ENCODE results near the gene PLCB4. TPM values are rescaled to one million over a fixed set of nuclear protein-coding genes. Genes with fewer than 3 reads are reported as not detected.

The PLCB4 gene
- total and polyA plus RNA-seq, 2 experiments from 2014 or later, result 6.5 to 16.1 TPM

DNA sequence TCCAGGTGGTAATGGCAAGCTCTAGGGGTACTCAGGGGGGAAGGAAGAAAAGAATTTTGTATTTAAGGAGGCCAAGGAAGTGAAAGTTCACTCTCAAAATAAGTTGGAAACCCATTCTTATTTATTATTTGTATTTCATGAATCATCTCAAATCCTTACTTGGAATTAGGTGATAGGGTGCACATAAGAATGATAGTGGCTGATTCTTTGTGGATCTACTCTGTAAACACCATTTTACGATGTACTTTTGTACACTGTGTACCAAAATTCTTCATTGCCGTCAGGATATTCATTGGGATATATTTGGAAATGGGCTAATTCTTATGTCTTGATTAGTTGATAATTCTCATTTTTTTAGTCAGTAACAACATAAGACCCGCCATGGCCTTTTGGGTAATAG, 266.0 kb downstream of the PLCB4 start (continued):
- TF ChIP-seq, protein P1, sequence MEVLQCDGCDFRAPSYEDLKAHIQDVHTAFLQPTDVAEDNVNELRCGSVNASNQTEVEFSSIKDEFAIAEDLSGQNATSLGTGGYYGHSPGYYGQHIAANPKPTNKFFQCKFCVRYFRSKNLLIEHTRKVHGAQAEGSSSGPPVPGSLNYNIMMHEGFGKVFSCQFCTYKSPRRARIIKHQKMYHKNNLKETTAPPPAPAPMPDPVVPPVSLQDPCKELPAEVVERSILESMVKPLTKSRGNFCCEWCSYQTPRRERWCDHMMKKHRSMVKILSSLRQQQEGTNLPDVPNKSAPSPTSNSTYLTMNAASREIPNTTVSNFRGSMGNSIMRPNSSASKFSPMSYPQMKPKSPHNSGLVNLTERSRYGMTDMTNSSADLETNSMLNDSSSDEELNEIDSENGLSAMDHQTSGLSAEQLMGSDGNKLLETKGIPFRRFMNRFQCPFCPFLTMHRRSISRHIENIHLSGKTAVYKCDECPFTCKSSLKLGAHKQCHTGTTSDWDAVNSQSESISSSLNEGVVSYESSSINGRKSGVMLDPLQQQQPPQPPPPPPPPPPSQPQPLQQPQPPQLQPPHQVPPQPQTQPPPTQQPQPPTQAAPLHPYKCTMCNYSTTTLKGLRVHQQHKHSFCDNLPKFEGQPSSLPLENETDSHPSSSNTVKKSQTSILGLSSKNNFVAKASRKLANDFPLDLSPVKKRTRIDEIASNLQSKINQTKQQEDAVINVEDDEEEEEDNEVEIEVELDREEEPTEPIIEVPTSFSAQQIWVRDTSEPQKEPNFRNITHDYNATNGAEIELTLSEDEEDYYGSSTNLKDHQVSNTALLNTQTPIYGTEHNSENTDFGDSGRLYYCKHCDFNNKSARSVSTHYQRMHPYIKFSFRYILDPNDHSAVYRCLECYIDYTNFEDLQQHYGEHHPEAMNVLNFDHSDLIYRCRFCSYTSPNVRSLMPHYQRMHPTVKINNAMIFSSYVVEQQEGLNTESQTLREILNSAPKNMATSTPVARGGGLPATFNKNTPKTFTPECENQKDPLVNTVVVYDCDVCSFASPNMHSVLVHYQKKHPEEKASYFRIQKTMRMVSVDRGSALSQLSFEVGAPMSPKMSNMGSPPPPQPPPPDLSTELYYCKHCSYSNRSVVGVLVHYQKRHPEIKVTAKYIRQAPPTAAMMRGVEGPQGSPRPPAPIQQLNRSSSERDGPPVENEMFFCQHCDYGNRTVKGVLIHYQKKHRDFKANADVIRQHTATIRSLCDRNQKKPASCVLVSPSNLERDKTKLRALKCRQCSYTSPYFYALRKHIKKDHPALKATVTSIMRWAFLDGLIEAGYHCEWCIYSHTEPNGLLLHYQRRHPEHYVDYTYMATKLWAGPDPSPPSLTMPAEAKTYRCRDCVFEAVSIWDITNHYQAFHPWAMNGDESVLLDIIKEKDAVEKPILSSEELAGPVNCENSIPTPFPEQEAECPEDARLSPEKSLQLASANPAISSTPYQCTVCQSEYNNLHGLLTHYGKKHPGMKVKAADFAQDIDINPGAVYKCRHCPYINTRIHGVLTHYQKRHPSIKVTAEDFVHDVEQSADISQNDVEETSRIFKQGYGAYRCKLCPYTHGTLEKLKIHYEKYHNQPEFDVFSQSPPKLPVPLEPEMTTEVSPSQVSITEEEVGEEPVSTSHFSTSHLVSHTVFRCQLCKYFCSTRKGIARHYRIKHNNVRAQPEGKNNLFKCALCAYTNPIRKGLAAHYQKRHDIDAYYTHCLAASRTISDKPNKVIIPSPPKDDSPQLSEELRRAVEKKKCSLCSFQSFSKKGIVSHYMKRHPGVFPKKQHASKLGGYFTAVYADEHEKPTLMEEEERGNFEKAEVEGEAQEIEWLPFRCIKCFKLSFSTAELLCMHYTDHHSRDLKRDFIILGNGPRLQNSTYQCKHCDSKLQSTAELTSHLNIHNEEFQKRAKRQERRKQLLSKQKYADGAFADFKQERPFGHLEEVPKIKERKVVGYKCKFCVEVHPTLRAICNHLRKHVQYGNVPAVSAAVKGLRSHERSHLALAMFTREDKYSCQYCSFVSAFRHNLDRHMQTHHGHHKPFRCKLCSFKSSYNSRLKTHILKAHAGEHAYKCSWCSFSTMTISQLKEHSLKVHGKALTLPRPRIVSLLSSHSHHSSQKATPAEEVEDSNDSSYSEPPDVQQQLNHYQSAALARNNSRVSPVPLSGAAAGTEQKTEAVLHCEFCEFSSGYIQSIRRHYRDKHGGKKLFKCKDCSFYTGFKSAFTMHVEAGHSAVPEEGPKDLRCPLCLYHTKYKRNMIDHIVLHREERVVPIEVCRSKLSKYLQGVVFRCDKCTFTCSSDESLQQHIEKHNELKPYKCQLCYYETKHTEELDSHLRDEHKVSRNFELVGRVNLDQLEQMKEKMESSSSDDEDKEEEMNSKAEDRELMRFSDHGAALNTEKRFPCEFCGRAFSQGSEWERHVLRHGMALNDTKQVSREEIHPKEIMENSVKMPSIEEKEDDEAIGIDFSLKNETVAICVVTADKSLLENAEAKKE (CRISPR knock-in tag; IDR thresholded peaks at IDR 0.05), result no peak
- no peak for TF ChIP-seq EZH2phosphoT487 (IDR thresholded peaks at IDR 0.05; ENCODE audit: unreplicated experiment)
- TF ChIP-seq CREB1 (CRISPR knock-in tag; IDR thresholded peaks at IDR 0.05; ENCODE audit: low read depth), result no peak
- TF ChIP-seq JUNB (IDR thresholded peaks at IDR 0.05; ENCODE audit: unreplicated experiment), result no peak
- no peak for TF ChIP-seq POLR2AphosphoS5 (IDR thresholded peaks at IDR 0.05; ENCODE audit: low read depth)
- TF ChIP-seq, protein P2, sequence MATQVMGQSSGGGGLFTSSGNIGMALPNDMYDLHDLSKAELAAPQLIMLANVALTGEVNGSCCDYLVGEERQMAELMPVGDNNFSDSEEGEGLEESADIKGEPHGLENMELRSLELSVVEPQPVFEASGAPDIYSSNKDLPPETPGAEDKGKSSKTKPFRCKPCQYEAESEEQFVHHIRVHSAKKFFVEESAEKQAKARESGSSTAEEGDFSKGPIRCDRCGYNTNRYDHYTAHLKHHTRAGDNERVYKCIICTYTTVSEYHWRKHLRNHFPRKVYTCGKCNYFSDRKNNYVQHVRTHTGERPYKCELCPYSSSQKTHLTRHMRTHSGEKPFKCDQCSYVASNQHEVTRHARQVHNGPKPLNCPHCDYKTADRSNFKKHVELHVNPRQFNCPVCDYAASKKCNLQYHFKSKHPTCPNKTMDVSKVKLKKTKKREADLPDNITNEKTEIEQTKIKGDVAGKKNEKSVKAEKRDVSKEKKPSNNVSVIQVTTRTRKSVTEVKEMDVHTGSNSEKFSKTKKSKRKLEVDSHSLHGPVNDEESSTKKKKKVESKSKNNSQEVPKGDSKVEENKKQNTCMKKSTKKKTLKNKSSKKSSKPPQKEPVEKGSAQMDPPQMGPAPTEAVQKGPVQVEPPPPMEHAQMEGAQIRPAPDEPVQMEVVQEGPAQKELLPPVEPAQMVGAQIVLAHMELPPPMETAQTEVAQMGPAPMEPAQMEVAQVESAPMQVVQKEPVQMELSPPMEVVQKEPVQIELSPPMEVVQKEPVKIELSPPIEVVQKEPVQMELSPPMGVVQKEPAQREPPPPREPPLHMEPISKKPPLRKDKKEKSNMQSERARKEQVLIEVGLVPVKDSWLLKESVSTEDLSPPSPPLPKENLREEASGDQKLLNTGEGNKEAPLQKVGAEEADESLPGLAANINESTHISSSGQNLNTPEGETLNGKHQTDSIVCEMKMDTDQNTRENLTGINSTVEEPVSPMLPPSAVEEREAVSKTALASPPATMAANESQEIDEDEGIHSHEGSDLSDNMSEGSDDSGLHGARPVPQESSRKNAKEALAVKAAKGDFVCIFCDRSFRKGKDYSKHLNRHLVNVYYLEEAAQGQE (IDR thresholded peaks at IDR 0.05; ENCODE audit: unreplicated experiment), result no peak

DNA sequence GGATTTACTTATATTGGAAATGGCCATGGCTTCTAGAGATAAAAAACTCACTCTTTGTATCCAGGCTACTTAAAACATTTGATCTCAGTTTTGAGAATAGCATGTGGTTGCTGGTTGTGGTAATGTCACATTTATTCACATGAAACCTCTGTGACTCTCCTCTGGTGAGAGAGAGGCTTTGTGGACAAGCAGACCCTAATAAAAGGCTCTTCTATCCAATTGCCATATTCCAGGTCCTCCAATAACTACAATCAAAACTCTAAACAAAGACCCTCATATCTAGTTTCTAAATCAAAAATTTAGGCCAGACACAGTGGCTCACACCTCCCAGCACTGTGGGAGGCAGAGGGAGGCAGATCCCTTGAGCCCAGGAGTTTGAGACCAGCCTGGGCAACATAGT, 269.2 kb downstream of the PLCB4 start:
- H3K27ac ChIP-seq (ENCODE audit: low read depth), result no peak overlapping the region
- H4K20me1 ChIP-seq (replicated peaks; ENCODE audit: insufficient read depth), result no peaks in the 10 kb centered on the region
- ATAC-seq (no peak), DNase-seq (ENCODE audit: low spot score) (no peak)
- H3K27me3 ChIP-seq (ENCODE audit: insufficient read depth), result no peaks in the 10 kb centered on the region
- no peaks in the 10 kb centered on the region for H3K79me2 ChIP-seq (replicated peaks; ENCODE audit: insufficient read depth)
- Mint-ChIP-seq H3K4me1 (no peaks in the 10 kb centered on the region), H3K27me3 (ENCODE audit: insufficient read depth, low read depth, poor library complexity) (no peaks in the 10 kb centered on the region), H3K4me3 (no peak overlapping the region), H3K27ac (no peak overlapping the region), H3K9me3 (no peaks in the 10 kb centered on the region), H3K36me3 (ENCODE audit: low read depth) (no peaks in the 10 kb centered on the region)
- H2AFZ ChIP-seq, result no peak overlapping the region
- H3K4me1 ChIP-seq (ENCODE audit: insufficient read depth), result peaks cover 2% of the 10 kb centered on the region; the same call in 1 of the 2 replicates
- H3K9me2 ChIP-seq (ENCODE audit: insufficient read depth), result peaks cover 13% of the 10 kb centered on the region; the same call in 1 of the 2 replicates
- no peaks in the 10 kb centered on the region for H3F3A ChIP-seq (replicated peaks; ENCODE audit: low read depth)
- TF ChIP-seq POLR2AphosphoS5 (IDR thresholded peaks at IDR 0.05; ENCODE audit: low read depth) (no peak), CREB1 (CRISPR knock-in tag; IDR thresholded peaks at IDR 0.05; ENCODE audit: low read depth) (no peak), ZNF331 (CRISPR knock-in tag; IDR thresholded peaks at IDR 0.05; ENCODE audit: low read depth) (no peak)
- TF ChIP-seq, protein P3, sequence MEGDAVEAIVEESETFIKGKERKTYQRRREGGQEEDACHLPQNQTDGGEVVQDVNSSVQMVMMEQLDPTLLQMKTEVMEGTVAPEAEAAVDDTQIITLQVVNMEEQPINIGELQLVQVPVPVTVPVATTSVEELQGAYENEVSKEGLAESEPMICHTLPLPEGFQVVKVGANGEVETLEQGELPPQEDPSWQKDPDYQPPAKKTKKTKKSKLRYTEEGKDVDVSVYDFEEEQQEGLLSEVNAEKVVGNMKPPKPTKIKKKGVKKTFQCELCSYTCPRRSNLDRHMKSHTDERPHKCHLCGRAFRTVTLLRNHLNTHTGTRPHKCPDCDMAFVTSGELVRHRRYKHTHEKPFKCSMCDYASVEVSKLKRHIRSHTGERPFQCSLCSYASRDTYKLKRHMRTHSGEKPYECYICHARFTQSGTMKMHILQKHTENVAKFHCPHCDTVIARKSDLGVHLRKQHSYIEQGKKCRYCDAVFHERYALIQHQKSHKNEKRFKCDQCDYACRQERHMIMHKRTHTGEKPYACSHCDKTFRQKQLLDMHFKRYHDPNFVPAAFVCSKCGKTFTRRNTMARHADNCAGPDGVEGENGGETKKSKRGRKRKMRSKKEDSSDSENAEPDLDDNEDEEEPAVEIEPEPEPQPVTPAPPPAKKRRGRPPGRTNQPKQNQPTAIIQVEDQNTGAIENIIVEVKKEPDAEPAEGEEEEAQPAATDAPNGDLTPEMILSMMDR (conservative IDR thresholded peaks at IDR 0.05; ENCODE audit: low read depth in 2 of 2), result no peak
- H3K4me2 ChIP-seq, result no peak overlapping the region
- no peaks in the 10 kb centered on the region for H3K36me3 ChIP-seq (ENCODE audit: insufficient read depth)
- no peak overlapping the region for H3K4me3 ChIP-seq

Measured in GM23338 (cell line).